Progenitor cell of endocrine pancreas (in vitro differentiated cells): ENCODE results near the gene TRPM4. TPM values are rescaled to one million over a fixed set of nuclear protein-coding genes. Genes with fewer than 3 reads are reported as not detected.
"Not testable (repeated sequence)": the region's sequence is repeated elsewhere in the genome, so short reads cannot be mapped to it uniquely, and the experiment has no call there.

Experiments used
- DNase-seq: peaks from one replicate; pipeline ENCODE4 v3.0.0; 2021; ENCODE audit warnings: low spot score; ENCODE audit not compliant: unreplicated experiment
- H3K27ac Mint-ChIP-seq: 2 replicates; pipeline ENCODE4 v1.8.0; 2021; ENCODE audit warnings: mild to moderate bottlenecking, moderate library complexity, mixed read lengths
- H3K27me3 Mint-ChIP-seq: 2 replicates; pipeline ENCODE4 v1.8.0; 2021; ENCODE audit warnings: mixed read lengths
- H3K36me3 Mint-ChIP-seq: 2 replicates; pipeline ENCODE4 v1.8.0; 2022; ENCODE audit warnings: mixed read lengths; ENCODE audit not compliant: insufficient read depth
- H3K4me1 Mint-ChIP-seq: 2 replicates; pipeline ENCODE4 v1.8.0; 2021; ENCODE audit warnings: low read depth, mixed read lengths
- H3K4me3 Mint-ChIP-seq: 2 replicates; pipeline ENCODE4 v1.8.0; 2021; ENCODE audit warnings: low read depth, mild to moderate bottlenecking, moderate library complexity, mixed read lengths
- H3K9me3 Mint-ChIP-seq: 2 replicates; pipeline ENCODE4 v1.8.0; 2021; ENCODE audit warnings: low read depth, mixed read lengths
- CTCF ChIP-seq: fragments of 200-600 bp; sonication (generic); IDR thresholded peaks from one replicate; pipeline ENCODE4 v1.5.0; 2021; ENCODE audit warnings: antibody characterized with exemption, mild to moderate bottlenecking; ENCODE audit not compliant: unreplicated experiment
- total RNA-seq: library from RNA; stranded (reverse); gene quantifications from 2 replicates; pipeline ENCODE4 v1.2.1, GENCODE V29; 2021

TRPM4 gene
- total RNA-seq, 1 donor from 2014 or later, result 16.9 TPM

GRCh38 chr19:49125025-49125731 lies 32.4 kb upstream of the TRPM4 start:
- Mint-ChIP-seq H3K27ac (no peak overlapping the region), H3K4me1 (peaks cover 2% of the 10 kb centered on the region), H3K4me3 (no peak overlapping the region), H3K36me3 (no peaks in the 10 kb centered on the region), H3K27me3 (peaks cover 52% of the 10 kb centered on the region), H3K9me3 (no peaks in the 10 kb centered on the region)
- DNase-seq, result no peak
- no peak for TF ChIP-seq CTCF

- no peak overlapping the region for H3K4me3 Mint-ChIP-seq
- no peaks in the 10 kb centered on the region for H3K4me1 Mint-ChIP-seq
- no peak for DNase-seq
- TF ChIP-seq CTCF, result no peak
- no peak overlapping the region for H3K27ac Mint-ChIP-seq
- H3K9me3 Mint-ChIP-seq, result no peaks in the 10 kb centered on the region
- no peaks in the 10 kb centered on the region for H3K36me3 Mint-ChIP-seq
- H3K27me3 Mint-ChIP-seq, result peaks cover 44% of the 10 kb centered on the region
Measured at GRCh38 chr19:49126575-49126974, 31.0 kb upstream of the TRPM4 start.

GRCh38 chr19:49127225-49127624 lies 30.4 kb upstream of the TRPM4 start:
- H3K27ac Mint-ChIP-seq, H3K4me3 Mint-ChIP-seq, H3K36me3 Mint-ChIP-seq, H3K9me3 Mint-ChIP-seq, H3K4me1 Mint-ChIP-seq, DNase-seq: not testable (repeated sequence)
- peaks cover 39% of the 10 kb centered on the region for H3K27me3 Mint-ChIP-seq

- Mint-ChIP-seq H3K9me3 (no peaks in the 10 kb centered on the region), H3K27ac (no peak overlapping the region), H3K4me3 (peak overlapping the region; percentile 69), H3K4me1 (no peaks in the 10 kb centered on the region), H3K27me3 (peaks cover 39% of the 10 kb centered on the region), H3K36me3 (no peaks in the 10 kb centered on the region)
- peak; percentile 84 for DNase-seq
- TF ChIP-seq CTCF, result peak; percentile 10
Measured at GRCh38 chr19:49127674-49128544, 29.7 kb upstream of the TRPM4 start.

GRCh38 chr19:49128545-49129237 lies 28.9 kb upstream of the TRPM4 start:
- TF ChIP-seq CTCF, result no peak
- H3K27ac Mint-ChIP-seq, result no peak overlapping the region
- no peaks in the 10 kb centered on the region for H3K36me3 Mint-ChIP-seq
- H3K27me3 Mint-ChIP-seq, result peaks cover 39% of the 10 kb centered on the region
- H3K4me3 Mint-ChIP-seq, result no peak overlapping the region
- no peaks in the 10 kb centered on the region for H3K9me3 Mint-ChIP-seq
- no peak for DNase-seq
- H3K4me1 Mint-ChIP-seq, result no peaks in the 10 kb centered on the region
